Keratinocyte (primary cell): Measurements from ENCODE around the gene COQ8A.

Source experiments
- EZH2 ChIP-seq: IDR thresholded peaks from one replicate; pipeline ENCODE4 v1.6.1; 2012; ENCODE audit warnings: inconsistent platforms, mild to moderate bottlenecking, low read length, moderate library complexity
- TF ChIP-seq, protein P1 (sequence below), 3 experiments: IDR thresholded peaks in 1 of 3; conservative IDR thresholded peaks in 1 of 3; optimal IDR thresholded peaks in 1 of 3; 2 replicates in 2 of 3; 3 replicates in 1 of 3; pipeline versions ENCODE3 to v1.5.1; 2011; ENCODE audit warnings: low read length in 3 of 3, mild to moderate bottlenecking in 3 of 3, moderate library complexity in 2 of 3, control low read depth in 1 of 3, inconsistent platforms in 1 of 3; ENCODE audit not compliant: insufficient read depth in 2 of 3; ENCODE audit errors: extremely low read depth in 1 of 3

DNA sequence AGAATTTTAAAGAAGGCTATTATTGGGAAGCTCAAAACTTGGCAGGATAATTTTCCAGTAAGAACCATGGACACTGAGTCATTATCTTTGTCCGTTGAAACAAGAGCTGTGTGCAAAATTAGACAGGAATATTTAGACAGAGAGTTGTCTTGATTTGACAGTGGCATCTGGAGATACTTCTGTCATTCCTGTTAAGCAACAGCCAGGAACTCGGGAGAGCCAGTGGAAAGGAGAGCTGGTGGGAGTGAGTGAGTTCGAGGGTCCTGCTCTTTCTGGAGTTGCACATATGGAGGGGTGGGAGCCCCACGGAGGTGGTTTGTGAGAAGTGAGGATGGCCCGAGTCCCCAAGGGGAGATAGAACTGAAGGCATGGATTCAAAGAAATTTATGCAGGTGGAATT is 3.1 kb downstream of the COQ8A start:
- TF ChIP-seq, protein P1, sequence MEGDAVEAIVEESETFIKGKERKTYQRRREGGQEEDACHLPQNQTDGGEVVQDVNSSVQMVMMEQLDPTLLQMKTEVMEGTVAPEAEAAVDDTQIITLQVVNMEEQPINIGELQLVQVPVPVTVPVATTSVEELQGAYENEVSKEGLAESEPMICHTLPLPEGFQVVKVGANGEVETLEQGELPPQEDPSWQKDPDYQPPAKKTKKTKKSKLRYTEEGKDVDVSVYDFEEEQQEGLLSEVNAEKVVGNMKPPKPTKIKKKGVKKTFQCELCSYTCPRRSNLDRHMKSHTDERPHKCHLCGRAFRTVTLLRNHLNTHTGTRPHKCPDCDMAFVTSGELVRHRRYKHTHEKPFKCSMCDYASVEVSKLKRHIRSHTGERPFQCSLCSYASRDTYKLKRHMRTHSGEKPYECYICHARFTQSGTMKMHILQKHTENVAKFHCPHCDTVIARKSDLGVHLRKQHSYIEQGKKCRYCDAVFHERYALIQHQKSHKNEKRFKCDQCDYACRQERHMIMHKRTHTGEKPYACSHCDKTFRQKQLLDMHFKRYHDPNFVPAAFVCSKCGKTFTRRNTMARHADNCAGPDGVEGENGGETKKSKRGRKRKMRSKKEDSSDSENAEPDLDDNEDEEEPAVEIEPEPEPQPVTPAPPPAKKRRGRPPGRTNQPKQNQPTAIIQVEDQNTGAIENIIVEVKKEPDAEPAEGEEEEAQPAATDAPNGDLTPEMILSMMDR (optimal IDR thresholded peaks at IDR 0.05 in 1 of 3, IDR thresholded peaks at IDR 0.05 in 1 of 3, conservative IDR thresholded peaks at IDR 0.05 in 1 of 3; ENCODE audit: extremely low read depth in 1 of 3, insufficient read depth in 2 of 3, low read length in 3 of 3) = no peak
- no peak for TF ChIP-seq EZH2
